Natural killer cell (primary cell): ENCODE results near the gene ZBTB7A. TPM values are rescaled to one million over a fixed set of nuclear protein-coding genes. Genes with fewer than 3 reads are reported as not detected.

ENCODE experiments used
- ATAC-seq, 3 donors: fragments of 150-1000 bp in 2 of 3; fragments of 200-7000 bp in 1 of 3; cut with Tn5 transposase; 1 replicate in 1 of 3; 2 replicates in 2 of 3; pipeline ENCODE4 v1.10.0; 2021; ENCODE audit warnings: mild to moderate bottlenecking in 2 of 3, moderate library complexity in 2 of 3
- DNase-seq, 2 donors: peaks; one replicate each; pipeline versions ENCODE4 v3.0.0 to v3.0.0-alpha.2; 2013 to 2021; ENCODE audit warnings: mixed read lengths in 1 of 2
- H3K27ac ChIP-seq: one replicate; pipeline ENCODE4 v1.5.1; 2013; ENCODE audit warnings: mild to moderate bottlenecking, low read length
- H3K27me3 ChIP-seq: one replicate; pipeline ENCODE4 v1.6.1; 2013; ENCODE audit warnings: low read length; ENCODE audit not compliant: control insufficient read depth, insufficient read depth
- H3K36me3 ChIP-seq: one replicate; pipeline ENCODE4 v1.6.1; 2013; ENCODE audit warnings: low read length; ENCODE audit not compliant: control insufficient read depth, insufficient read depth
- H3K4me1 ChIP-seq: one replicate; pipeline ENCODE4 v1.6.1; 2013; ENCODE audit warnings: low read length; ENCODE audit not compliant: control insufficient read depth, insufficient read depth
- H3K4me3 ChIP-seq: one replicate; pipeline ENCODE4 v1.5.1; 2013; ENCODE audit warnings: low read length
- H3K9me3 ChIP-seq: one replicate; pipeline ENCODE4 v1.6.1; 2013; ENCODE audit warnings: low read length; ENCODE audit not compliant: control insufficient read depth, insufficient read depth
- H3K27ac Mint-ChIP-seq, 2 donors: one replicate each; pipeline ENCODE4 v1.8.0; 2022; ENCODE audit warnings: mild to moderate bottlenecking in 2 of 2, mixed read lengths in 2 of 2, moderate library complexity in 1 of 2
- H3K27me3 Mint-ChIP-seq, 2 donors: one replicate each; pipeline ENCODE4 v1.8.0; 2022; ENCODE audit warnings: low read depth in 2 of 2, mixed read lengths in 2 of 2
- H3K36me3 Mint-ChIP-seq: one replicate; pipeline ENCODE4 v1.8.0; 2022; ENCODE audit warnings: mixed read lengths
- H3K4me1 Mint-ChIP-seq, 2 donors: one replicate each; pipeline ENCODE4 v1.8.0; 2022; ENCODE audit warnings: mixed read lengths in 2 of 2
- H3K4me3 Mint-ChIP-seq: one replicate; pipeline ENCODE4 v1.8.0; 2022; ENCODE audit warnings: mild to moderate bottlenecking, moderate library complexity, mixed read lengths
- H3K9me3 Mint-ChIP-seq, 2 donors: one replicate each; pipeline ENCODE4 v1.8.0; 2022; ENCODE audit warnings: mixed read lengths in 2 of 2
- CTCF ChIP-seq: fragments of 200-600 bp; IDR thresholded peaks from one replicate; pipeline ENCODE4 v1.8.0; 2022; ENCODE audit warnings: antibody characterized with exemption
- WGBS: methylation state at CpG from one replicate; pipeline ENCODE4 v1.1.7; 2013; ENCODE audit warnings: missing lambda C conversion rate; ENCODE audit not compliant: insufficient coverage; 5-methylcytosine and 5-hydroxymethylcytosine counted together
- intact Hi-C: fragments of 100-400 bp; cut with micrococcal nuclease; formaldehyde crosslinking; loops from one replicate; pipeline ENCODE4 v1.14.2; 2022
- total RNA-seq, 4 donors: library from RNA; stranded (reverse); fragments of 120-200 nt in 1 of 4; gene quantifications; one replicate each; pipeline versions ENCODE4 v1.2.3 to v1.2.4, GENCODE V29; 2013 to 2022

Gene ZBTB7A
- total RNA-seq, 3 donors from 2014 or later (not counting 1 experiment from before 2014, with no cell fraction given): 81.6 to 97.7 (median 82.9) TPM

DNA sequence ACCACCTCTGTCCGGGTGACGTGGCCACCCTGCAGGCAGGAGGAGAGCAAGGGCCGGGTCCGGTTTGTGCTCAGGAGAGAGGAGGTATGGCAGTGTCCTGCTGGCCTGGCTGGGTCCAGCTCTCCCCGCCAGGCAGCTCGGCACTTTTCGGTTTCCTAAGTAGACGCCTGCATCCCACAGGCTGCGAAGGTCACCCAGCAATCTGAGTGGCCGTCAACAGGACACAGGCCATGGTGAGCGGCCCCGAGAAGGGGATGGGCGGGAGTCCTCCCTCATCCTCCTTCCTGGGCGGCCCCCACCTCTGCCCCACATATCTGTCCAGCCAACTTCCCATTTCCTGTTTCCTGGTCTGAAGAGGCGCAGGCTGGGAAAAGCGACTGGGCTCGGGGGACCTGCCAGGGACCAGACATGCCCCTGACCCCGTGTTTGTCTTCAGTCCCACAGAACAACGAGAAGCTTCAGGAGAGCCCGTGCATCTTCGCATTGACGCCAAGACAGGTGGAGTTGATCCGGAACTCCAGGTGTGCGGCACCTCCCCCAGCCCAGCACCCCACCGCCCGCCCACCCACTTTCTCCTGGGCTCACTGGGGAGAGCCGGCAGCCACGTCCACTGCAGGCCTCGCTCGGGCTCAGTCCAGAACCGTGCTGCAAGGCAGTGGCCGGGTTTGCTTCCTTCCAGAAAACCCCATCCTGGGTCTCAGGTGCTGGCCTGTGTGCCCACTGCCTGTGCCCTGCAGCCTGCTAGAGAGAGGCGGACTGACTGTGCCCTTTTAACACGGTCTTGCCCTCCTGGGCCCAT, 42.9 kb downstream of the ZBTB7A start:
- Mint-ChIP-seq H3K4me1 (peaks cover 0 to 6% of the 10 kb centered on the region in 2 donors), H3K9me3 (no peaks in the 10 kb centered on the region), H3K27ac (no peak overlapping the region), H3K36me3 (no peaks in the 10 kb centered on the region), H3K4me3 (no peak overlapping the region), H3K27me3 (no peaks in the 10 kb centered on the region)
- Histone ChIP-seq H3K4me3 (no peak overlapping the region), H3K9me3 (no peaks in the 10 kb centered on the region), H3K27me3 (no peaks in the 10 kb centered on the region), H3K36me3 (peaks cover 14% of the 10 kb centered on the region), H3K27ac (no peak overlapping the region), H3K4me1 (peaks cover 8% of the 10 kb centered on the region)
- no peak for DNase-seq
- ATAC-seq: no peak
- no peak for TF ChIP-seq CTCF
- intact Hi-C loops: no loop called here
- 94% methylated on average over 34 of the region's 34 CpGs for WGBS

- Histone ChIP-seq H3K4me3 (no peak overlapping the region), H3K36me3 (peaks cover 8% of the 10 kb centered on the region), H3K27me3 (no peaks in the 10 kb centered on the region), H3K27ac (no peak overlapping the region), H3K9me3 (no peaks in the 10 kb centered on the region), H3K4me1 (peaks cover 17% of the 10 kb centered on the region)
- H3K36me3 Mint-ChIP-seq: no peaks in the 10 kb centered on the region
- no peaks in the 10 kb centered on the region for H3K9me3 Mint-ChIP-seq
- no peak for TF ChIP-seq CTCF
- intact Hi-C loops: no loop called here
- H3K4me3 Mint-ChIP-seq: no peak overlapping the region
- no peaks in the 10 kb centered on the region for H3K27me3 Mint-ChIP-seq
- DNase-seq (no peak), ATAC-seq (peak in 2 of 3 donors; percentile 21 to 40)
- H3K27ac Mint-ChIP-seq: no peak overlapping the region
- H3K4me1 Mint-ChIP-seq: peaks cover 20 to 25% of the 10 kb centered on the region in 2 donors
- WGBS: 64% methylated on average over 15 of the region's 17 CpGs
These were observed 47.1 kb downstream of the ZBTB7A start for GRCh38 chr19:4019578-4019977.

- Mint-ChIP-seq H3K27ac (peak overlapping the region in 1 of 2 donors; percentile 71), H3K36me3 (no peaks in the 10 kb centered on the region), H3K27me3 (no peaks in the 10 kb centered on the region), H3K4me3 (no peak overlapping the region), H3K4me1 (peaks cover 20 to 31% of the 10 kb centered on the region in 2 donors), H3K9me3 (no peaks in the 10 kb centered on the region)
- Histone ChIP-seq H3K4me1 (peaks cover 23% of the 10 kb centered on the region), H3K4me3 (no peak overlapping the region), H3K36me3 (peaks cover 11% of the 10 kb centered on the region), H3K27ac (no peak overlapping the region), H3K27me3 (no peaks in the 10 kb centered on the region), H3K9me3 (no peaks in the 10 kb centered on the region)
- intact Hi-C loops: no loop called here
- ATAC-seq (peak in 1 of 3 donors; percentile 11), DNase-seq (no peak)
- no peak for TF ChIP-seq CTCF
- 94% methylated on average over 19 of the region's 19 CpGs for WGBS
These were observed 47.8 kb downstream of the ZBTB7A start for GRCh38 chr19:4018775-4019504.
